ENCODE data around the gene EFNA1.
A peak's percentile ranks its signal among the peaks of the same experiment; 100 is the strongest.

EFNA1 gene

GRCh38 chr1:155168456-155169210 is 41.0 kb downstream of the EFNA1 start:
- Mint-ChIP-seq H3K36me3 (ENCODE audit: low read depth) (peaks cover 32% of the 10 kb centered on the region), H3K9me3 (no peaks in the 10 kb centered on the region), H3K4me1 (peaks cover 32% of the 10 kb centered on the region), H3K27ac (no peak overlapping the region), H3K4me3 (no peak overlapping the region), H3K27me3 (peaks cover 2% of the 10 kb centered on the region)
- DNase-seq, result no peak
- no peak for ATAC-seq

GRCh38 chr1:155169541-155169940 is 41.9 kb downstream of the EFNA1 start:
- Mint-ChIP-seq H3K27ac (peak overlapping the region; percentile 5), H3K36me3 (ENCODE audit: low read depth) (peaks cover 32% of the 10 kb centered on the region), H3K4me1 (peaks cover 37% of the 10 kb centered on the region), H3K9me3 (no peaks in the 10 kb centered on the region), H3K4me3 (no peak overlapping the region), H3K27me3 (peaks cover 2% of the 10 kb centered on the region)
- DNase-seq (no peak), ATAC-seq (no peak)

GRCh38 chr1:155170101-155170785 is 42.6 kb downstream of the EFNA1 start:
- Mint-ChIP-seq H3K36me3 (ENCODE audit: low read depth) (peaks cover 32% of the 10 kb centered on the region), H3K27ac (no peak overlapping the region), H3K4me3 (no peak overlapping the region), H3K9me3 (no peaks in the 10 kb centered on the region), H3K27me3 (peaks cover 2% of the 10 kb centered on the region), H3K4me1 (peaks cover 43% of the 10 kb centered on the region)
- DNase-seq (no peak), ATAC-seq (no peak)

- DNase-seq (no peak), ATAC-seq (no peak)
- no peak overlapping the region for H3K27ac Mint-ChIP-seq
- H3K4me1 Mint-ChIP-seq, result peaks cover 47% of the 10 kb centered on the region
- H3K27me3 Mint-ChIP-seq, result peaks cover 2% of the 10 kb centered on the region
- H3K9me3 Mint-ChIP-seq, result no peaks in the 10 kb centered on the region
- H3K36me3 Mint-ChIP-seq (ENCODE audit: low read depth), result peaks cover 32% of the 10 kb centered on the region
- H3K4me3 Mint-ChIP-seq, result no peak overlapping the region
These were observed 43.1 kb downstream of the EFNA1 start for GRCh38 chr1:155170806-155171205.

- Mint-ChIP-seq H3K4me1 (peaks cover 57% of the 10 kb centered on the region), H3K36me3 (ENCODE audit: low read depth) (peaks cover 32% of the 10 kb centered on the region), H3K4me3 (peak overlapping the region; percentile 99), H3K9me3 (no peaks in the 10 kb centered on the region), H3K27ac (peak overlapping the region; percentile 99), H3K27me3 (peaks cover 2% of the 10 kb centered on the region)
- DNase-seq (no peak), ATAC-seq (peak; percentile 27)
These were observed 44.4 kb downstream of the EFNA1 start for GRCh38 chr1:155171836-155172731.

- peak within 1 kb of the TSS; percentile 99 for H3K27ac Mint-ChIP-seq
- peaks cover 32% of the 10 kb centered on the region for H3K36me3 Mint-ChIP-seq (ENCODE audit: low read depth)
- DNase-seq (peak; percentile 96), ATAC-seq (peak; percentile 78)
- peaks cover 52% of the 10 kb centered on the region for H3K4me1 Mint-ChIP-seq
- peaks cover 2% of the 10 kb centered on the region for H3K27me3 Mint-ChIP-seq
- no peaks in the 10 kb centered on the region for H3K9me3 Mint-ChIP-seq
- H3K4me3 Mint-ChIP-seq, result peak within 1 kb of the TSS; percentile 99
These were observed 45.2 kb downstream of the EFNA1 start, which contains the start of gene KRTCAP2 for GRCh38 chr1:155172732-155173477. KRTCAP2 (minus strand) TSS chr1:155173304; CDS start chr1:155173224, 80 bp downstream.

GRCh38 chr1:155173478-155174323 is 46.0 kb downstream of the EFNA1 start, which contains the start of gene TRIM46:
TRIM46 (plus strand) TSS chr1:155173849; CDS start chr1:155173967, 118 bp downstream.
- ATAC-seq (peak; percentile 34), DNase-seq (peak; percentile 79)
- Mint-ChIP-seq H3K4me3 (peak within 1 kb of the TSS; percentile 99), H3K9me3 (no peaks in the 10 kb centered on the region), H3K27me3 (peaks cover 2% of the 10 kb centered on the region), H3K36me3 (ENCODE audit: low read depth) (peaks cover 32% of the 10 kb centered on the region), H3K4me1 (peaks cover 50% of the 10 kb centered on the region), H3K27ac (peak within 1 kb of the TSS; percentile 99)

- H3K36me3 Mint-ChIP-seq (ENCODE audit: low read depth), result peaks cover 25% of the 10 kb centered on the region
- H3K27ac Mint-ChIP-seq, result peak overlapping the region; percentile 99
- DNase-seq (peak; percentile 57), ATAC-seq (no peak)
- peak overlapping the region; percentile 99 for H3K4me3 Mint-ChIP-seq
- H3K9me3 Mint-ChIP-seq, result no peaks in the 10 kb centered on the region
- peaks cover 2% of the 10 kb centered on the region for H3K27me3 Mint-ChIP-seq
- H3K4me1 Mint-ChIP-seq, result peaks cover 50% of the 10 kb centered on the region
These were observed 46.9 kb downstream of the EFNA1 start for GRCh38 chr1:155174324-155175280.

- no peak for DNase-seq
- H3K4me1 Mint-ChIP-seq, result peaks cover 49% of the 10 kb centered on the region
- no peaks in the 10 kb centered on the region for H3K9me3 Mint-ChIP-seq
- H3K4me3 Mint-ChIP-seq, result peak overlapping the region; percentile 99
- no peak for ATAC-seq
- peak overlapping the region; percentile 67 for H3K27ac Mint-ChIP-seq
- peaks cover 2% of the 10 kb centered on the region for H3K27me3 Mint-ChIP-seq
- H3K36me3 Mint-ChIP-seq (ENCODE audit: low read depth), result peaks cover 20% of the 10 kb centered on the region
These were observed 47.7 kb downstream of the EFNA1 start for GRCh38 chr1:155175281-155175926.

GRCh38 chr1:155175927-155176371 is 48.3 kb downstream of the EFNA1 start:
- Mint-ChIP-seq H3K4me1 (peaks cover 48% of the 10 kb centered on the region), H3K4me3 (no peak overlapping the region), H3K27me3 (peaks cover 2% of the 10 kb centered on the region), H3K9me3 (no peaks in the 10 kb centered on the region), H3K27ac (no peak overlapping the region), H3K36me3 (ENCODE audit: low read depth) (peaks cover 17% of the 10 kb centered on the region)
- DNase-seq (peak; percentile 35), ATAC-seq (no peak)

GRCh38 chr1:155176544-155177071 is 48.9 kb downstream of the EFNA1 start:
- Mint-ChIP-seq H3K27ac (no peak overlapping the region), H3K9me3 (no peaks in the 10 kb centered on the region), H3K36me3 (ENCODE audit: low read depth) (peaks cover 16% of the 10 kb centered on the region), H3K4me1 (peaks cover 44% of the 10 kb centered on the region), H3K4me3 (no peak overlapping the region), H3K27me3 (peaks cover 2% of the 10 kb centered on the region)
- ATAC-seq, result peak; percentile 47
- peak; percentile 92 for DNase-seq

Measured in activated naive CD8-positive, alpha-beta T cell treated with anti-CD3 and anti-CD28 coated beads, Interleukin-2, amount 50 U/mL, for 24 hours (primary cell).